Duodenal mucosa (tissue), 2 donors: ENCODE measurements around the gene GABPB1.

ENCODE experiments used
- H3K27ac ChIP-seq: one replicate; pipeline ENCODE4 v1.7.0; 2013; ENCODE audit warnings: low read depth, low read length
- H3K27me3 ChIP-seq, 2 donors: one replicate each; pipeline ENCODE4 v1.7.0; 2013; ENCODE audit warnings: low read length in 2 of 2, control low read depth in 1 of 2; ENCODE audit not compliant: insufficient read depth in 2 of 2, control insufficient read depth in 1 of 2
- H3K36me3 ChIP-seq, 2 donors: one replicate each; pipeline ENCODE4 v1.7.0; 2013; ENCODE audit warnings: low read length in 2 of 2, control low read depth in 1 of 2; ENCODE audit not compliant: insufficient read depth in 2 of 2, control insufficient read depth in 1 of 2
- H3K4me1 ChIP-seq, 2 donors: one replicate each; pipeline ENCODE4 v1.7.0; 2013; ENCODE audit warnings: low read length in 2 of 2, control low read depth in 1 of 2; ENCODE audit not compliant: insufficient read depth in 2 of 2, control insufficient read depth in 1 of 2
- H3K4me3 ChIP-seq, 2 donors: one replicate each; pipeline ENCODE4 v1.7.0; 2013; ENCODE audit warnings: low read length in 2 of 2, low read depth in 1 of 2
- H3K9ac ChIP-seq, 2 donors: one replicate each; pipeline ENCODE4 v1.7.0; 2013; ENCODE audit warnings: low read length in 2 of 2, low read depth in 1 of 2
- H3K9me3 ChIP-seq, 2 donors: one replicate each; pipeline ENCODE4 v1.7.0; 2013; ENCODE audit warnings: low read length in 2 of 2, control low read depth in 1 of 2; ENCODE audit not compliant: control insufficient read depth in 1 of 2

Gene GABPB1

GRCh38 chr15:50247819-50248655 is 107.0 kb downstream of the GABPB1 start:
- H3K4me1 ChIP-seq = peaks cover 9 to 11% of the 10 kb centered on the region in 2 donors
- no peak overlapping the region for H3K9ac ChIP-seq
- peak overlapping the region; percentile 20 for H3K27ac ChIP-seq

GRCh38 chr15:50246631-50247030 is 108.4 kb downstream of the GABPB1 start:
- no peak overlapping the region for H3K4me3 ChIP-seq
- H3K27me3 ChIP-seq = no peaks in the 10 kb centered on the region
- no peaks in the 10 kb centered on the region for H3K36me3 ChIP-seq
- no peak overlapping the region for H3K27ac ChIP-seq
- no peak overlapping the region for H3K9ac ChIP-seq
- peaks cover 9 to 11% of the 10 kb centered on the region in 2 donors for H3K4me1 ChIP-seq
- no peaks in the 10 kb centered on the region for H3K9me3 ChIP-seq

More at GRCh38 chr15:50247819-50248655, 107.0 kb downstream of the GABPB1 start:
- Histone ChIP-seq H3K9me3 (no peaks in the 10 kb centered on the region), H3K4me3 (peak overlapping the region; percentile 37 to 48), H3K27me3 (no peaks in the 10 kb centered on the region), H3K36me3 (no peaks in the 10 kb centered on the region)

GRCh38 chr15:50244959-50245624 is 109.9 kb downstream of the GABPB1 start:
- Histone ChIP-seq H3K27ac (no peak overlapping the region), H3K4me3 (no peak overlapping the region), H3K9ac (no peak overlapping the region), H3K36me3 (no peaks in the 10 kb centered on the region), H3K27me3 (no peaks in the 10 kb centered on the region), H3K4me1 (peaks cover 9 to 11% of the 10 kb centered on the region in 2 donors), H3K9me3 (no peaks in the 10 kb centered on the region)

- no peak overlapping the region for H3K4me3 ChIP-seq
- no peak overlapping the region for H3K9ac ChIP-seq
- H3K36me3 ChIP-seq = no peaks in the 10 kb centered on the region
- no peaks in the 10 kb centered on the region for H3K9me3 ChIP-seq
- no peaks in the 10 kb centered on the region for H3K27me3 ChIP-seq
- H3K27ac ChIP-seq = no peak overlapping the region
- peaks cover 9 to 11% of the 10 kb centered on the region in 2 donors for H3K4me1 ChIP-seq
These were observed 110.8 kb downstream of the GABPB1 start for GRCh38 chr15:50244153-50244552.

- Histone ChIP-seq H3K27me3 (no peaks in the 10 kb centered on the region), H3K4me3 (no peak overlapping the region), H3K9me3 (no peaks in the 10 kb centered on the region), H3K27ac (no peak overlapping the region), H3K9ac (no peak overlapping the region), H3K36me3 (no peaks in the 10 kb centered on the region), H3K4me1 (no peaks in the 10 kb centered on the region)
These were observed 113.1 kb downstream of the GABPB1 start for GRCh38 chr15:50241684-50242450.

- H3K27ac ChIP-seq = no peak overlapping the region
- H3K4me1 ChIP-seq = no peaks in the 10 kb centered on the region
- no peak overlapping the region for H3K4me3 ChIP-seq
- H3K27me3 ChIP-seq = no peaks in the 10 kb centered on the region
- no peaks in the 10 kb centered on the region for H3K36me3 ChIP-seq
- no peak overlapping the region for H3K9ac ChIP-seq
- H3K9me3 ChIP-seq = no peaks in the 10 kb centered on the region
These were observed 116.7 kb downstream of the GABPB1 start for GRCh38 chr15:50238255-50238654.

- Histone ChIP-seq H3K4me1 (no peaks in the 10 kb centered on the region), H3K9me3 (no peaks in the 10 kb centered on the region), H3K9ac (no peak overlapping the region), H3K27me3 (no peaks in the 10 kb centered on the region), H3K36me3 (no peaks in the 10 kb centered on the region), H3K4me3 (no peak overlapping the region), H3K27ac (no peak overlapping the region)
These were observed 118.6 kb downstream of the GABPB1 start for GRCh38 chr15:50236433-50236832.

- no peak overlapping the region for H3K4me3 ChIP-seq
- H3K36me3 ChIP-seq = no peaks in the 10 kb centered on the region
- no peaks in the 10 kb centered on the region for H3K27me3 ChIP-seq
- no peak overlapping the region for H3K9ac ChIP-seq
- no peaks in the 10 kb centered on the region for H3K4me1 ChIP-seq
- H3K27ac ChIP-seq = no peak overlapping the region
- H3K9me3 ChIP-seq = no peaks in the 10 kb centered on the region
These were observed 119.2 kb downstream of the GABPB1 start for GRCh38 chr15:50235794-50236193.

GRCh38 chr15:50234764-50235163 is 120.2 kb downstream of the GABPB1 start:
- Histone ChIP-seq H3K4me3 (no peak overlapping the region), H3K4me1 (no peaks in the 10 kb centered on the region), H3K9me3 (no peaks in the 10 kb centered on the region), H3K27ac (no peak overlapping the region), H3K9ac (no peak overlapping the region), H3K36me3 (no peaks in the 10 kb centered on the region), H3K27me3 (no peaks in the 10 kb centered on the region)
